HEK293 (cell line): ENCODE data around the gene ABHD12.

ENCODE experiments used
- CTCF ChIA-PET: fragments of 350-600 bp; formaldehyde crosslinking; extraction: SDS; loops from one replicate; lab custom pipeline; 2021; ENCODE audit warnings: antibody characterized with exemption; lab: Yijun Ruan, JAX
- POLR2A ChIA-PET: fragments of 300-600 bp; formaldehyde crosslinking; extraction: SDS; loops from one replicate; lab custom pipeline; 2020; ENCODE audit warnings: antibody characterized with exemption, inconsistent platforms; lab: Yijun Ruan, JAX
- H3K27ac ChIP-seq: fragments of 200-500 bp; sonication (Bioruptor generic); 2 replicates; pipeline ENCODE4 v1.5.1; 2014; ENCODE audit warnings: low read depth, low read length, control low read depth, inconsistent platforms; ENCODE audit errors: extremely low read depth
- H3K36me3 ChIP-seq, 2 experiments: fragments of 200-500 bp in 1 of 2; sonication (Bioruptor generic) in 1 of 2; 1 replicate in 1 of 2; 2 replicates in 1 of 2; pipeline ENCODE4 v1.5.1; 2014 to 2017; ENCODE audit warnings: inconsistent platforms in 2 of 2, low read length in 2 of 2; ENCODE audit not compliant: control insufficient read depth in 2 of 2, insufficient read depth in 1 of 2
- H3K4me1 ChIP-seq: fragments of 200-500 bp; sonication (Bioruptor generic); 2 replicates; pipeline ENCODE4 v1.5.1; 2014; ENCODE audit warnings: mild to moderate bottlenecking, low read length, inconsistent platforms; ENCODE audit not compliant: control insufficient read depth, insufficient read depth
- H3K4me3 ChIP-seq: 2 replicates; pipeline ENCODE4 v1.5.1; 2011; ENCODE audit warnings: low read depth, mild to moderate bottlenecking, control low read depth, low read length, moderate library complexity
- H3K9me3 ChIP-seq: fragments of 200-500 bp; sonication (Bioruptor generic); 2 replicates; pipeline ENCODE4 v1.5.1; 2014; ENCODE audit warnings: low read depth, low read length, inconsistent platforms; ENCODE audit not compliant: control insufficient read depth, insufficient read depth
- EGR2 ChIP-seq: fragments of 450-650 bp; formaldehyde crosslinking; IDR thresholded peaks from 2 replicates; pipeline ENCODE4 v1.5.1; 2016; ENCODE audit warnings: low read depth, missing biosample characterization, missing genetic modification characterization
- HOXC10 ChIP-seq: sonication (generic); formaldehyde crosslinking; IDR thresholded peaks from 2 replicates; pipeline ENCODE4 v1.8.1; 2023; ENCODE audit warnings: mild to moderate bottlenecking, missing genetic modification reagents
- REST ChIP-seq: fragments of 450-650 bp; formaldehyde crosslinking; IDR thresholded peaks from 2 replicates; pipeline ENCODE4 v1.5.1; 2016; ENCODE audit warnings: missing biosample characterization, missing genetic modification characterization
- YY2 ChIP-seq: fragments of 450-650 bp; formaldehyde crosslinking; IDR thresholded peaks from 2 replicates; pipeline ENCODE4 v1.5.1; 2016; ENCODE audit warnings: missing biosample characterization, missing genetic modification characterization
- ZBTB10 ChIP-seq: fragments of 450-650 bp; formaldehyde crosslinking; IDR thresholded peaks from 2 replicates; pipeline ENCODE4 v1.5.1; 2016; ENCODE audit warnings: missing biosample characterization, missing genetic modification characterization
- ZBTB49 ChIP-seq: fragments of 450-650 bp; formaldehyde crosslinking; IDR thresholded peaks from 2 replicates; pipeline ENCODE4 v1.5.1; 2016; ENCODE audit warnings: missing biosample characterization, missing genetic modification characterization, low read depth
- ZFP3 ChIP-seq: fragments of 450-650 bp; formaldehyde crosslinking; IDR thresholded peaks from 2 replicates; pipeline ENCODE4 v1.5.1; 2016; ENCODE audit warnings: low read depth, missing biosample characterization, missing genetic modification characterization
- ZNF292 ChIP-seq: fragments of 450-650 bp; formaldehyde crosslinking; IDR thresholded peaks from 2 replicates; pipeline ENCODE4 v1.5.1; 2016; ENCODE audit warnings: low read depth, missing biosample characterization, missing genetic modification characterization, borderline replicate concordance
- ZNF324 ChIP-seq: fragments of 450-650 bp; formaldehyde crosslinking; IDR thresholded peaks from 2 replicates; pipeline ENCODE4 v1.5.1; 2016; ENCODE audit warnings: missing biosample characterization, missing genetic modification characterization
- ZNF391 ChIP-seq: fragments of 450-650 bp; formaldehyde crosslinking; IDR thresholded peaks from 2 replicates; pipeline ENCODE4 v1.5.1; 2016; ENCODE audit warnings: low read depth, missing biosample characterization, missing genetic modification characterization, borderline replicate concordance
- ZNF521 ChIP-seq: fragments of 450-650 bp; formaldehyde crosslinking; IDR thresholded peaks from 2 replicates; pipeline ENCODE4 v1.5.1; 2017; ENCODE audit warnings: missing biosample characterization, mild to moderate bottlenecking, missing genetic modification characterization
- ZNF560 ChIP-seq: fragments of 450-650 bp; formaldehyde crosslinking; IDR thresholded peaks from 2 replicates; pipeline ENCODE4 v1.5.1; 2017; ENCODE audit warnings: missing biosample characterization, missing genetic modification characterization, borderline replicate concordance
- ZNF571 ChIP-seq: fragments of 450-650 bp; formaldehyde crosslinking; IDR thresholded peaks from 2 replicates; pipeline ENCODE4 v1.5.0; 2017; ENCODE audit warnings: missing biosample characterization, missing genetic modification characterization
- ZNF600 ChIP-seq: fragments of 450-650 bp; formaldehyde crosslinking; IDR thresholded peaks from 2 replicates; pipeline ENCODE4 v1.5.1; 2016; ENCODE audit warnings: missing biosample characterization, missing genetic modification characterization
- ZNF707 ChIP-seq: fragments of 450-650 bp; formaldehyde crosslinking; IDR thresholded peaks from 2 replicates; pipeline ENCODE4 v1.5.1; 2016; ENCODE audit warnings: missing biosample characterization, missing genetic modification characterization
- ZNF843 ChIP-seq: fragments of 450-650 bp; formaldehyde crosslinking; IDR thresholded peaks from 2 replicates; pipeline ENCODE4 v1.5.1; 2016; ENCODE audit warnings: missing biosample characterization, missing genetic modification characterization
- ZSCAN18 ChIP-seq: fragments of 450-650 bp; formaldehyde crosslinking; IDR thresholded peaks from 2 replicates; pipeline ENCODE4 v1.5.1; 2016; ENCODE audit warnings: missing biosample characterization, missing genetic modification characterization

The ABHD12 gene

GRCh38 chr20:25378884-25379733 lies 11.5 kb downstream of the ABHD12 start:
- H3K4me3 ChIP-seq: no peak overlapping the region
- CTCF ChIA-PET: interaction anchor here (0.9 kb wide), 1 partner anchor 84 kb away, joined by 3 read pairs; no protein-coding TSS in a partner anchor
- peaks cover 0 to 11% of the 10 kb centered on the region in 2 experiments; a peak in 2 of 3 replicates for H3K36me3 ChIP-seq
- H3K9me3 ChIP-seq: no peaks in the 10 kb centered on the region
- POLR2A ChIA-PET: no interaction called here
- H3K27ac ChIP-seq: no peak overlapping the region
- no peaks in the 10 kb centered on the region for H3K4me1 ChIP-seq
- TF ChIP-seq ZNF521 (tag by site-specific recombination) (no peak), ZFP3 (tag by site-specific recombination) (no peak), ZNF843 (tag by site-specific recombination) (no peak), HOXC10 (CRISPR knock-in tag) (no peak), YY2 (no peak), ZNF292 (no peak), ZNF324 (tag by site-specific recombination) (no peak), ZBTB10 (tag by site-specific recombination) (no peak), ZNF391 (tag by site-specific recombination) (no peak), ZSCAN18 (tag by site-specific recombination) (no peak), ZNF707 (tag by site-specific recombination) (no peak), ZBTB49 (tag by site-specific recombination) (no peak), ZNF600 (no peak)

GRCh38 chr20:25378189-25378883 lies 12.3 kb downstream of the ABHD12 start:
- Histone ChIP-seq H3K4me1 (no peaks in the 10 kb centered on the region), H3K4me3 (no peak overlapping the region), H3K9me3 (no peaks in the 10 kb centered on the region), H3K27ac (no peak overlapping the region), H3K36me3 (peaks cover 0 to 11% of the 10 kb centered on the region in 2 experiments; a peak in 2 of 3 replicates)
- ChIA-PET CTCF (interaction anchor here (0.9 kb wide), 1 partner anchor 84 kb away, joined by 3 read pairs; no protein-coding TSS in a partner anchor), POLR2A (no interaction called here)
- no peak for TF ChIP-seq ZNF843 (tag by site-specific recombination)
- TF ChIP-seq ZNF571 (tag by site-specific recombination): no peak
- no peak for TF ChIP-seq REST
- no peak for TF ChIP-seq ZNF560 (tag by site-specific recombination)
- TF ChIP-seq EGR2 (tag by site-specific recombination): no peak
